GM11168 (cell line): ENCODE measurements around the gene LHFPL6.
"Not testable (repeated sequence)": the region's sequence is repeated elsewhere in the genome, so short reads cannot be mapped to it uniquely, and the experiment has no call there.

ENCODE experiments used
- in situ Hi-C: fragments of 300-500 bp; cut with MboI; formaldehyde crosslinking; loops from one replicate; pipeline ENCODE4 v1.12.0; 2022; ENCODE audit warnings: low sequenced_read_pairs; ENCODE audit not compliant: unreplicated experiment

The LHFPL6 gene

DNA sequence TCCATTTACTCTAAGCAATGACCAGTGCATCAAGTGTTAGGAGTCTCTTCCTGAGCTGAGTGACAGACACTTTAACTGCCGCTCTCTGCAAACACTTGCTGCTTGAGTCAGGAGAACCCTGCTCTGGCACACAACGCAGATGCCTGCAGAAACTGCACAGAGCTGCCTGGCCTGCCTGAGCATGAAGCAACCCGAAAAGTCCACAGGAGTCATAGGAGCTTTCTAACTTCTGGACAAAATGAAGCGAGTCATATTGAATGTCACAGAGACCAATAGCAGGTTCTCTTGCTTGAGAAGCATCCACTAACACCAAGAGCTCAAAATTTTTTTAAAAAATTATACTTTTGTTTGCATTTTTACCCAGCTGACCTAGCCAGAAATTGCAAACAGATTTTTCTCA is 232.4 kb downstream of the LHFPL6 start:
- in situ Hi-C loops: no loop called here

DNA sequence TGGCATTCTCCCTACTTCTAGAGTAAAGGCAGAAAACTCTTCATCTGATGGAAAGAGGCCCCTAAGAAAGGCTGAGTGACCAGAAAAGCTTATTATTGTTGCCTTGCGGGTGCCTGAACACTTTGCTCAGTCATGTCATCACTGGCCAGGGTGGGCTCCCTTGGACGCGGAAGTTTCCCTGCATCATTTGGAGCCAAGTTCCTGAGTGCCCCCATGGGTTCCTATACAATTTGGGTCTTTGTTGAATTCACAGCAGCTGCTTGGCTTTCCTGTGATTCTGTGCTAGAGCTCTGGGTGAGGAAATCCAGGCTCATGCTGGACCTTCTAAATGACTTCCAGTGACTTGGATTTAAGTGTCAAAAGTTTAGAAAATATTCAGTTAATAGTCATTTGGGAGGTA is 232.9 kb downstream of the LHFPL6 start:
- in situ Hi-C loops: no loop called here

DNA sequence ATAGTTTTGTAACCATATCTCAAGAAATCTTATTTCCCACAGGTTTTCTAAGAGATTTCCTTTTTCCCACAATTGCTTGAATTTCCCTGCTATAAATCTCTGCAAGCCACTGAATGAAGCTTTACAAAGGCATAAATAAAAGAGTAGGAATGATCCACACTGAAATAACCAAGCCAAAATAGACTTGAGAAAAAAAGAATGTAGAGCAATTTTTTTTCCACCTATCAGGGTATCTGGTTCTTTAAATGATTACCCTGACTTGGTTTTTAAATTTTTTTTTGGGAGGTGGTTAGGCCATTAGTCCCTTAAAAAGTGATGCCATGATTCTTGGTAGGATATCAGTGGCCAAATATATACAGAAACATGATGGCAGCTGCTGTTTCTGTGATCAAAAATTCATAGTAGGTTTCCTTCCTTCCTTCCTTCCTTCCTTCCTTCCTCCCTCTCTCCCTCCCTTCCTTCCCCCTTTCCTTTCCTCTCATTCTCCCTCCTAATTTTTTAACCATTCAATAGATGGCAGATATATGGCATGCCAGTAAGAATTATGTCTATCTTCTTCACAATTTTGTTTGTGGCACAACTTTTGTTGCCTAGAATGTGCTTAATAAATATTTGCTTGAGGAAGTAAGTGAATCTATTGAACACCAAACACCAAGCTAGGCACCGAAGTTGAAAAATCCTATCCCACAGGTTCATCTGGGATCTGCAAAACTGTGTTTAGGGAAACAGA is 233.7 kb downstream of the LHFPL6 start:
- in situ Hi-C loops: no loop called here

DNA sequence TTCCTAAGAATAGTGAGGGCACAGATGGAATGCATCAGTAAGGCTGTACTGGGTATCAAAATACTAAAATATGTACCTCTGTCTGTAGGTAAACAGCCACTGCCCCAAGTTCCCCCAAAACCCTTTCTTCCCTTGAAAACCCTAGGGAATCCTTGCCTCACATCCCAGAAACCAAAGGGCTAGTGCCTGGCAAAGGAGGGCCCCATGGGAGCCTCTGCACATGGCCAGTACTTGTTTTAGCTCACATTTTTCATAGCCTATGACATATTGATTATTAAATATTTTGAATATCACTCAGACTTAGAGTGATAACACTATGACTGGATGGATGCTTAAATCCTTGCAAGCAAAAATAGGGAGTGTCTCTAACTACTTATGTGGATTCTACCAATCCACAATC is 237.1 kb downstream of the LHFPL6 start:
- in situ Hi-C loops: no loop called here

DNA sequence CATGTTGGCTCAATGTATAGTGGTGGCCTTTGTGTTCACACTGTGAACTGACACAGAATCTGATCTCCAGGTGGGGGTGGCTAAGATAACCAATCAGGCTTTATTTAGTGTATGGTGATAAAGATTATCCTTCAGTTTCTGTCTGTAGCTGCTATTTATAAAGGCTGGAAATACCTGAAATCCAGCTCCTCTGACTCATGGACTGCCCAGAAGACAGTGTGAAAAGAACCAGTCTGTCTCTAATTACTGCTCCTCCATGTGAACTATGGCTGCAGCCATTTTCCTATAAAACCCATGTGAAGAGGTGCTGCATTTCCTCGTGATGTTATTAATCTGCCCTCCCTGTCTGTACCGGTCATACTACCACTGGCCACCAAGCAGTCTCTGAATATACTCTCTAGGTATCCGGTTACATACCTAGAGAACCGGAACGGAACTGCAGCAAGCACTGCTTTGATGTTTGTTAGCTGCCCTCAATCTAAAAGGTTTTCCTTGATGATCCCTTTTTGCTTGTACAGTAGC is 238.0 kb downstream of the LHFPL6 start:
- in situ Hi-C loops: no loop called here

DNA sequence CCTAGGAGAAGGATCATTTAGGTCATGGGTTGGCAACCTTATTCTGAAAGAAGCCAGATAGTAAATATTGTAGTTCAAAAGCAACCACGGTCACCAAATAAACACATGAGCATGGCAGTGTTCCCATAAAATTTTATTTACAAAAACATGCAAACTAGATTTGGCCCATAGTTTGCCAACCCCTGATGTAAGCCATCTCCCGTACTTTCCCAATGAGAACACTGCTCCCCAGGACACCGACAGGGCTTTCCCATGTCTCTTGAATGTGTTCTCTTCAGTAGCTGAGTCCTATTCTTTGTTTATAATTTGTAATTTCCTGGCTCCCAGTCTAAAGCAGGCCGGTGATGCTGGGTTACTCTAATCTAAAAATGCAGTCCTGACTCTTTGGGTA is 239.6 kb downstream of the LHFPL6 start:
- in situ Hi-C loops: no loop called here

DNA sequence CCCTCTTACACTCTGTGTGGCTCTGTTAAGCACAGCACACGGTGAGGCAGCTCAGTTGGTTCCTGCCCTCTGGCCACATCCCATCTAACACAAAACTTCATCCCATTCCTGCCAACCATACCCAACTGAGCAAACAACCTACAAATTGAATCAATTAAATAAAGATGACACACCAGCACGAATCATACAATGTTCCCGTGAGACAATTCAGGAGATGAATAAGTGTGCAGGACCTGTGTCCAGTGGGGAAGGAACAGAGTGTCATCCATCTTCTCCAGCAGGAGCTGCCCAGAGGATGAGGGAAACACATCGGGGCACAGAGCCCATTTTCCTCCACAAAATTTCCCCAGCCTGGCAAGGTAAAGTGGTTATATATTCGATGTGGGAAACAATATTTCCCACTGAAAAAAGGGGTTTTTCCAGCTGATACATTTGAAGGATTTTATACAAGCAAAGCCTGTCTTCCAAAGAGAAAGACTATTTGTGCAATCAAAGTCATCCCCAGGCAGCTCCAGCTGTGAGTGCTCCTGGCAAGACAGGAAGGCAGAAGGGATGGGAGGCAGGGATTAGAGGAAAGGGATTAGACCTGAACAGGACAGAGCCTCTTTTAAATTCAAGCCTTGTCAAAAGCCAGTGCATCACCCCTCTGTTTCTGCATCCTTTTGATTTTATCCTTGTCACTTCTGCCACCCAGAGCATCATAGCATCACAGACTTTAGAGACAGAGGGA is 240.2 kb downstream of the LHFPL6 start:
- in situ Hi-C loops: no loop called here

DNA sequence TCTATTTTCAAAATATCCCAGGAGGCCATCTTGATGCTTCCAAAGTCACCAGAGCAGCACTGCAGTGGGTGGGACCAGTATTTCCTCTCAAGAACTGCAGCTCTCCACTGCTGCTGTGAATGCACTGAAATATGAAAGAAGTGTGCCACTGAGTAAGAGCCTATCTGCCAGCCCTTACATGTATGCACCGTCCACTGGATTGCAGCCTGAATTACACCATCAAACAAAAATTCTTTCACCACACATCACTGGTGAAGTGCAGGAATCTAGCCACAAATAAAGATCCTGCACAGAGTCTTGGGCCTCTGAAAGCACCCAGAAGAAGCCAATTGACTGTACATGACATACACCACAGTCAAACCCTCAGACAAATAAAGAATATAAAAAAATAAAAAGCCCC is 249.0 kb downstream of the LHFPL6 start:
- in situ Hi-C loops: no loop called here

DNA sequence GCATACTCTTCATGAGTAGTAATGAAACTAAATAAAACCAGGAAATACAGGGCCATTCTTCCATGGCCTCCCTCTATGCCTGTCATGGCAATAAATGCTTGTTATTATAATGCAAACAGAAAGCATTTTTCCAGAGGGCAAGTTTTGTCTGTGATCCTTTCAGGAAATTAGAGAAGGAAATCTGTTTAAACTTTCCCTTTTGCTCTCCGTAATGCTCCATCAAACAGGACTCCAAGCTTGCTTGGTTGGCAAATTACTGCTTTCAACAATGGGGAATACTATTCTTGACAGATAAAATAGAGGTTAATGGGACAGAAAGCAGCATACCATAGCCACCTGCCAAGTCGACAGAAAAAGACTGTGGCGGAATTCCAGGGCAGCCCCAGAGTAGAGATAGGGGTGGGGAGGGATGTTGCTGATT is 252.5 kb downstream of the LHFPL6 start:
- in situ Hi-C loops: no loop called here

DNA sequence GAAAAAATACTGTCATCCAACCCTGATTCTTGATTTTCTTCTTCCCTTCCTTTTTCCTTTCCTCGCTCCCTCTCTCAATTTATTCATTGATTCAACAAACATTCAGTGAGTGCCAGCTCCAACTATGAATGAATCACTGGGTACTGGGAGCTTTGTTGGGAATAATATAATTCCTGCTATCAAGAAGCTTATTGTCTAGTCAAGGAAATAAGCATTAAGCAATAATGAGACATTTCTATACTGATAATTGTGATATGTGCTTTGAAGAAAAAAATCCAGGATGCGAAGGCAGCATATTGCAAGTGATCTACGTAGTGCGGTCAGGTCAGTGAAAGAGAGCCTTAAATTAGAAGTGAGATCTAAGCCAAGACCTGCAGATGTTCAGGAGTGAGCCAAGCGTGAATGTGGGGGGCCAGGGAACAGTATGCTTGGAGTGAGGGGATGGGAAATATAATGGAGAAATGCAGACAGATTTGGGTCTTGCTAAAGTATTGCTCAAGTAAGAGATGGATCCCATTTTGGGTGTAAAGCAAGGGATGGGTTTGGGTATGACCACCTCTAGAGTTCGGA is 253.5 kb downstream of the LHFPL6 start:
- in situ Hi-C loops: no loop called here

DNA sequence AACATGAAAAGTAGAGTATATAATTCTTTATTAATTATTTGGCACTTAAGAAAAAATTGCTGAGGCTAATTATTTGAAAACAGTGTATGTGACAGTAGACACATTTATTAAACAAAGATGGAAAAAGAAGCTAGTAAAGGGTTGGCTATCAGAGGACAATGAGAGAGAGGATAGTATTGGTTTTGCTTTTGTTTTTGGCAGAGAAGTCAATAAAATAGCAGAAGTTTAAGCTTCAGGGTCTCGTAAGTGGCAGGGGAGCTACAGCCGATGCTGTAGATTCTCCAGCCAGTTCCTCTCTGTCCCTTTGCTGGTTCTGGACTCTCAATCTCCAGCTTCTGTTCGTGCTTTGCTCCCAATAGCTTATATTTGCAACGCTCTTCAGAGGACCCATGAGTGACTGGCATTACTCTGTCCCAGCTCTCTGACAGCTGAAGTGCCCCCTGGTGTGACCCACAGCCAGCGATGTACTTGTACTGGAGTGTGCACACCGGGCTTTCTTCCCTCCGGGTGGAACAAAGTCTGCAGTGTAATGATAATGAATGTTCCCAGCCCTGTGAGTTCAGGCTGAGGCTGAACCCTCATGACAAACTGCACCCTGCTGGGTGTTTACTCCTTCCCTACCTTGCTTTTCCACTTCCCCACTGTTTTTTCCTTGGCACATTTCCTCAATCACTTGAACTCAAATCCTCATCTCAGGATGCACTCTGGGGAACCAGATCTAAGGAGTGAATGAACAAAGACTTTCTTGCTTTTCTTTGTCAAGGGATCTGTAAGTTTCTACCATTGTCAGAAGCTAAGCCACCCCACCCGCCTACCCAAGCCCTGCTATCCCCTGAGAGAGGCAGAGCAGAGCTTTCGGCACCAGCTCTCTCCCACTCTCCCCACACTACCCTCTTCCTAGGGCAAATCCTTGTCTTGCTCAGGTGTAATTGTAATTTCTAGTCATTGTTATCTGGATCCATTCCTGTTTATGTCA is 254.8 kb downstream of the LHFPL6 start:
- in situ Hi-C loops: no loop called here

DNA sequence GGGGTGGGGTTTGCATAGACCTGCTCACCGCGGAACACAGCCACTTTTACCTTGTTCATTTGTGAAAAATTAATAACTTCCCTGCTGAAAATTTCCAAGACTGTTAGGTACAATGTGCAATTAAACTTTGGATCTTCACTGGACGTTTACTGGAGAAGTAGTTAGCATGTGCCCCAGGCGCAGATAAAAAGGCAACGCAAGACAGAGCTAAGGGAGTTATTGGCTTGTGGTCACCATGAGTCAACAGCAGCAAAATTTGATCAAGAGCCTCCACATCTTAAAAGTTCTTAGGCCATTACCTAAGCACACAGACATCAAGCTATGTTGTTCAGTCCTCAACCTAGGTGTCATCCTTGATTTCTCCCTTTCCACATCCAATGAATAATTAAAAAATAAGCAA is 257.0 kb downstream of the LHFPL6 start:
- in situ Hi-C loops: no loop called here

DNA sequence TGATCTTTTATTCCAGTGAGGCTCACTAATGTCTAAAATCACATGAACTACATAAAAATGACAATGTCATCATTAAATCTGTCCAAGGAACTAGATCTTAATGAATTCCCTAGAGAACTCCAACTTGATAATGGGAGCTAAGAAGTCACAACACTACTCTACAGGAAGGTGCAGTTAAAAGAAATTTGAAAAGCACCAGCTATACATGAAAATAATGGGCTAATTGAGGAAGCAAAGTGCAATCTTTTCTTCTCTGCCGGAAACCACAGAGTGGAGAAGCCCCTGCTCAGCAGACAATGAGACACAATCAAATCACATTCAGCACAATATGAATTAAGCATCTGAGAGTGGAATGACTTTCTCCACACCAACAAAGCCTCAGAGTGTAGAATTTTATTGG is 261.7 kb downstream of the LHFPL6 start:
- in situ Hi-C loops: no loop called here

DNA sequence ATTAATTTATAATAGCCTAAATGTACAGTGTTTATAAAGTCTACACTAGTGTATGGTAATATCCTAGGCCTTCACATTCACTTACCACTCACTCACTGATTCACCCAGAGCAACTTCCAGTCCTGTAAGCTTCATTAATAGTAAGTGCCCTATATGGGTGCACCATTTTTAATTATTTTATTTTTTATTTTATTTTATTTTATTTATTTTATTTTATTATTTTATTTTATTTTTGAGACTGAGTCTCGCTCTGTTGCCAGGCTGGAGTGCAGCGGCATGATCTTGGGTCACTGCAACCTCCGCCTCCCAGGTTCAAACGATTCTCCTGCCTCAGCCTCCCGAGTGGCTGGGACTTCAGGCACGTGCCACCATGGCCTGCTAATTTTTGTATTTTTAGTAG is 264.9 kb downstream of the LHFPL6 start:
- in situ Hi-C loops: not testable (repeated sequence)

DNA sequence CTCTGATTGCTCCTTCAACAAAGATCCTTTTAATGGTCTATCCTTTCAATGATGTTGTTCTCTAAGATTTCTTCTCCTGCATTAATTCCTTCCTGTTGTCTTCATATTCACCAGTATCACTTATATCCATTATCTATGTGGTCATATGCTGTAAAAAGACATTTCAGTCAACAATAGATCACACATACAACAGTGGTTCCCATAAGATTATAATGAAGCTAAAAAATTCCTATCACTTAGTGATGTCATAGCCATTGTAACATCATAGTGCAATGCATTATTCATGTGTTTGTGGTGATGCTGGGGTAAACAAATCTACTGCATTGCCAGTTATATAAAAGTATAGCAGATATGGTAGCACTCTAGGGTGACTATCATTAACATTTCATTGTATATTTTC is 266.1 kb downstream of the LHFPL6 start:
- in situ Hi-C loops: no loop called here

DNA sequence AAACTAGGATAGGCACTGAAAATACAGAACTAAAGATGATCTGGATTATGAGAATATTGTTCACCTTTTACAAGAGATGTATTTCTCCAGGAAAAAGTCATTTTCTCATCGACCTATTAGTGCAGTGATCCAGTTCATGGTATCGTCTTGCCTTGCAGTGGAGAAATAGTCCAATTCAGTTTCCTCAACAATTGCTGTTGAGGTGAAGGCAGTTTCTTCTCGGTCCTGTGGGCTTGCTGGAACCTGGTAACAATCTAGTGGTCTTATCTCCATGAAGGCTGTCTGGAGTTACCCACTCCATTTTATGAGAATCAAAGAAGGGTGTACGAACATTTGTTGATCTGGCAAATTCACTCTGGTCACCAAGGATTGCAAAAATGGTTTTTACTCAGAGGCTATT is 266.8 kb downstream of the LHFPL6 start:
- in situ Hi-C loops: no loop called here

DNA sequence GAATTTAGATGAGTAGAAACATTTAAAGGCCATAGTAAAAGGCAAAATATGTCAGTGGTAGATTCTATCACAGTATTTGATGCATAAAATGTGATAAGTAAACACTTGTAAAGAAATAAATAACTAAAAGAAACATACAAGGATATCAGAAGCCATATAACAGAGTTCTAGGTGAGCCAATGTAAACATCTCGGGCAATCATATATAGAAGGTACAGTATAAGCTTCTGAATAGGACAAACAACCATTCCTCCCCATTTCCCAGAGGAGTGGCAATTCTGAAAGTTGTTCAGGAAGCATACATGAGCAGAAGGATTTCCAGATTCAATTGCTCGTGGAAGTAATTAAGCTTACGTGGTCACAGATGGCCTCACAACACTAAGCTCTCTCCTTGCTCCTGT is 267.3 kb downstream of the LHFPL6 start:
- in situ Hi-C loops: no loop called here

DNA sequence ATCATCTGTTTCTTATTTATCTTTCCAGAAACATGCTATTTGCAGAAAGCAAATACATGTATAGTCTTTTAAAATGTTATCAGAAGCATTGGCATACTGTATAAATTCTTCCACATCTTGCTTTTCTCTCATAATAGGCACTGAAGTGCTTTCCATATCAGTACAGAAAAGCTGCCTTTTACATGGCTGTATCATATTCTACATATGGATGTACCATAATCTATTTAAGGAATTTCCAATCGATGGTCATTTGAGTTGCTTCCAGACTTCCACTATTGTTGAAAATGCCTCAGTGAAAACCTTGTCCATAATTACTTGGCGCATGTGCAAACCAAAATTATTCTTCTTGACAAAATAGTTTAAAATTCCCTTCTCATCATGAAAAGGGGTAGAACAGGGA is 272.5 kb downstream of the LHFPL6 start:
- in situ Hi-C loops: no loop called here

DNA sequence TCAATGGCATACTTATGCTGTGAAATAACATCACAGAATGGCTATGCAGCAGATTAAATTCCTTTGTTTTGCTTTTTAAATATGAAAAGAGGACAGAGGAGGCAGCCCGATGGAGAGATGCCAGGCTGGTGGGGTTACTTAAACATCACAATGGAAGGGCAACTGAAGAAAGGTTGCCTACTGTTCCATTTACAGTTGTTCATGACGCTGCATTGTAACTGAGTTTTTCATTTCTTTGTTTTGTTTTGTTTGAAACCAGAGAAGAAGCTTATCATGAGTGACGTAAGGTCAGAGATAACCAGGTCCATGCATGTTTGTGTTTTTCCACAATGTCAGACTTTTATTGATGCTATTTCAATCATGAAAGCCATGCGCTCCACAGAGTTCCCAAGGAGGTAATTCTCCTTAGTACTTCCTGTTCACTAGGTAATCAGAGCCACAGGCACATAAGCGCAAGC is 273.8 kb downstream of the LHFPL6 start:
- in situ Hi-C loops: no loop called here

DNA sequence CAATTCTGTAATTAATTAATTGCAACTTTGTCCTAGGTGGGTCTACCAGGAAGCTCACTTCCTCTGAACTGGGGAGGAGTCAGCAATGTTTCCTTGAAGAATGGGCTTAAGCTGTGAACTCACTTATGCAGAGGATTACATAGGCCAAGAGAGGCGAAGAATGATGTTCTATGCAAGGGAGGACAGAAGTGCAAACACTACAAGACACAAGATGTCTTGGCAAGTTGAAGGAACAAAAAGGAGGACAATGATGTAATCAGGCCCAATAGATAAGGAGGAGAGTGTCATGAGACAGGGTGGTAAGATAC is 275.9 kb downstream of the LHFPL6 start:
- in situ Hi-C loops: no loop called here
